Stimulated activated CD8-positive, alpha-beta memory T cell treated with anti-CD3 and anti-CD28 coated beads, Interleukin-15, amount 100 ng/mL, for 24 hours (primary cell): ENCODE measurements around the gene RAB7A.
"Not testable (repeated sequence)": the region's sequence is repeated elsewhere in the genome, so short reads cannot be mapped to it uniquely, and the experiment has no call there.

Experiments
- DNase-seq: peaks from one replicate; pipeline ENCODE4 v3.0.0-alpha.2; 2020; ENCODE audit warnings: low read depth

RAB7A gene

GRCh38 chr3:128712848-128713247, 13.1 kb upstream of the RAB7A start:
- DNase-seq: no peak

- DNase-seq: no peak
Observed at GRCh38 chr3:128714887-128715491, 11.0 kb upstream of the RAB7A start.

- DNase-seq: not testable (repeated sequence)
Observed at GRCh38 chr3:128718892-128719291, 7.1 kb upstream of the RAB7A start.

- DNase-seq: no peak
Observed at GRCh38 chr3:128720891-128721290, 5.1 kb upstream of the RAB7A start.

- DNase-seq: no peak
Observed at GRCh38 chr3:128723477-128723876, 2.5 kb upstream of the RAB7A start.

GRCh38 chr3:128725547-128726022, 398 bp upstream of the RAB7A start:
- no peak for DNase-seq

GRCh38 chr3:128727059-128727458, 1.1 kb downstream of the RAB7A start:
- no peak for DNase-seq

- no peak for DNase-seq
Observed at GRCh38 chr3:128727485-128727884, 1.5 kb downstream of the RAB7A start.

- DNase-seq: no peak
Observed at GRCh38 chr3:128727996-128728395, 2.0 kb downstream of the RAB7A start.

- not testable (repeated sequence) for DNase-seq
Observed at GRCh38 chr3:128728521-128728920, 2.5 kb downstream of the RAB7A start.

- DNase-seq: no peak
Observed at GRCh38 chr3:128730471-128730870, 4.5 kb downstream of the RAB7A start.

GRCh38 chr3:128734523-128735189, 8.7 kb downstream of the RAB7A start:
- DNase-seq: no peak

- DNase-seq: no peak
Observed at GRCh38 chr3:128735287-128735686, 9.3 kb downstream of the RAB7A start.

- DNase-seq: no peak
Observed at GRCh38 chr3:128735884-128736283, 9.9 kb downstream of the RAB7A start.

GRCh38 chr3:128736601-128737000, 10.6 kb downstream of the RAB7A start:
- DNase-seq: no peak

GRCh38 chr3:128740621-128741020, 14.6 kb downstream of the RAB7A start:
- no peak for DNase-seq

GRCh38 chr3:128742821-128743594, 17.0 kb downstream of the RAB7A start:
- DNase-seq: no peak

GRCh38 chr3:128745742-128746141, 19.8 kb downstream of the RAB7A start:
- DNase-seq: no peak

GRCh38 chr3:128746881-128747280, 20.9 kb downstream of the RAB7A start:
- no peak for DNase-seq

- DNase-seq: no peak
Observed at GRCh38 chr3:128748557-128748956, 22.6 kb downstream of the RAB7A start.

GRCh38 chr3:128749035-128749434, 23.1 kb downstream of the RAB7A start:
- DNase-seq: no peak

- not testable (repeated sequence) for DNase-seq
Observed at GRCh38 chr3:128749561-128749960, 23.6 kb downstream of the RAB7A start.

- DNase-seq: no peak
Observed at GRCh38 chr3:128753715-128754114, 27.7 kb downstream of the RAB7A start.
